Keratinocyte (primary cell): ENCODE measurements around the gene DYNLRB1. TPM values are rescaled to one million over a fixed set of nuclear protein-coding genes. Genes with fewer than 3 reads are reported as not detected.

Experiments used
- DNase-seq: peaks from one replicate; pipeline ENCODE4 v3.0.0-alpha.2; 2011; ENCODE audit warnings: low read depth, missing footprints, low spot score
- FAIRE-seq: peaks from 2 replicates; lab custom pipeline; 2011; peaks lifted over from hg19 to GRCh38; lab: Jason Lieb, UNC
- H2AFZ ChIP-seq: 2 replicates; pipeline ENCODE4 v1.6.0; 2012; ENCODE audit warnings: low read length, control low read depth, inconsistent platforms; ENCODE audit not compliant: control insufficient read depth
- H3K27ac ChIP-seq: 2 replicates; pipeline ENCODE4 v1.5.1; 2011; ENCODE audit warnings: low read length; ENCODE audit not compliant: control insufficient read depth, insufficient read depth
- H3K27me3 ChIP-seq: 3 replicates; pipeline ENCODE4 v1.6.0; 2011; ENCODE audit warnings: low read length; ENCODE audit not compliant: control insufficient read depth, insufficient read depth; ENCODE audit errors: extremely low read depth
- H3K36me3 ChIP-seq, 2 experiments: 2 replicates in 1 of 2; 3 replicates in 1 of 2; pipeline ENCODE4 v1.5.1; 2011; ENCODE audit warnings: low read length in 2 of 2, mild to moderate bottlenecking in 1 of 2; ENCODE audit not compliant: control insufficient read depth in 2 of 2, insufficient read depth in 2 of 2; ENCODE audit errors: extremely low read depth in 1 of 2
- H3K4me1 ChIP-seq: 3 replicates; pipeline ENCODE4 v1.5.1; 2011; ENCODE audit warnings: low read length; ENCODE audit not compliant: control insufficient read depth, insufficient read depth; ENCODE audit errors: extremely low read depth
- H3K4me2 ChIP-seq: 3 replicates; pipeline ENCODE4 v1.6.0; 2011; ENCODE audit warnings: low read depth, low read length; ENCODE audit not compliant: control insufficient read depth, insufficient read depth; ENCODE audit errors: extremely low read depth
- H3K4me3 ChIP-seq, 3 experiments: fragments of 200-600 bp in 1 of 3; sonication (generic) in 1 of 3; 2 replicates in 2 of 3; 3 replicates in 1 of 3; pipeline ENCODE4 v1.5.1; 2011 to 2016; ENCODE audit warnings: low read length in 3 of 3, mild to moderate bottlenecking in 3 of 3, control low read depth in 2 of 3, inconsistent platforms in 1 of 3, low read depth in 1 of 3, mixed read lengths in 1 of 3, mixed run types in 1 of 3, moderate library complexity in 1 of 3; ENCODE audit not compliant: control insufficient read depth in 2 of 3, insufficient read depth in 2 of 3; ENCODE audit errors: extremely low read depth in 1 of 3
- H3K79me2 ChIP-seq: 2 replicates; pipeline ENCODE4 v1.6.0; 2012; ENCODE audit warnings: low read length; ENCODE audit not compliant: control insufficient read depth, insufficient read depth
- H3K9ac ChIP-seq: 3 replicates; pipeline ENCODE4 v1.6.0; 2011; ENCODE audit warnings: low read length; ENCODE audit not compliant: control insufficient read depth, insufficient read depth; ENCODE audit errors: extremely low read depth
- H3K9me1 ChIP-seq: 3 replicates; pipeline ENCODE4 v1.6.0; 2011; ENCODE audit warnings: low read length; ENCODE audit not compliant: control insufficient read depth, insufficient read depth; ENCODE audit errors: extremely low read depth
- H3K9me3 ChIP-seq: 2 replicates; pipeline ENCODE4 v1.5.1; 2012; ENCODE audit warnings: low read depth, low read length; ENCODE audit not compliant: control insufficient read depth
- H4K20me1 ChIP-seq: 3 replicates; pipeline ENCODE4 v1.6.0; 2011; ENCODE audit warnings: low read length; ENCODE audit not compliant: control insufficient read depth, insufficient read depth; ENCODE audit errors: extremely low read depth
- CTCF ChIP-seq, 3 experiments: IDR thresholded peaks in 1 of 3; conservative IDR thresholded peaks in 1 of 3; optimal IDR thresholded peaks in 1 of 3; 2 replicates in 2 of 3; 3 replicates in 1 of 3; pipeline versions ENCODE3 to v1.5.1; 2011; ENCODE audit warnings: low read length in 3 of 3, mild to moderate bottlenecking in 3 of 3, moderate library complexity in 2 of 3, control low read depth in 1 of 3, inconsistent platforms in 1 of 3; ENCODE audit not compliant: insufficient read depth in 2 of 3; ENCODE audit errors: extremely low read depth in 1 of 3
- EZH2 ChIP-seq: IDR thresholded peaks from one replicate; pipeline ENCODE4 v1.6.1; 2012; ENCODE audit warnings: inconsistent platforms, mild to moderate bottlenecking, low read length, moderate library complexity
- dilution Hi-C: fragments of 300-500 bp; cut with MboI; formaldehyde crosslinking; loops from one replicate; pipeline ENCODE4 v1.7.0; 2020; ENCODE audit warnings: low sequenced_read_pairs; ENCODE audit not compliant: extremely low pct_ligation_motif_present
- polyA plus RNA-seq, 5 experiments: library from polyadenylated mRNA; depleted of rRNA in 3 of 5; stranded (reverse) in 3 of 5; stranded (forward) in 1 of 5; unstranded in 1 of 5; fragments of >200 nt; gene quantifications; 1 replicate in 1 of 5; 2 replicates in 3 of 5; 3 replicates in 1 of 5; pipeline versions ENCODE4 v1.2.1 to v1.2.3, GENCODE V29; 2011 to 2012; ENCODE audit warnings: missing spikeins in 2 of 5, low read depth in 1 of 5, low replicate concordance in 1 of 5

Gene DYNLRB1
- polyA plus RNA-seq, 1 donor (not counting 4 experiments of a cell fraction or from before 2014, with no cell fraction given) = 156 TPM

- Histone ChIP-seq H3K4me2 (no peak overlapping the region), H3K9me3 (no peaks in the 10 kb centered on the region), H3K4me3 (no peak overlapping the region), H3K9ac (no peak overlapping the region), H3K27me3 (no peaks in the 10 kb centered on the region), H3K9me1 (no peaks in the 10 kb centered on the region), H2AFZ (no peak overlapping the region), H3K4me1 (peaks cover 22% of the 10 kb centered on the region), H3K27ac (no peak overlapping the region), H3K79me2 (peaks cover 21% of the 10 kb centered on the region), H3K36me3 (peaks cover 44 to 67% of the 10 kb centered on the region in 2 experiments), H4K20me1 (peaks cover 14% of the 10 kb centered on the region)
- TF ChIP-seq CTCF (optimal IDR thresholded peaks at IDR 0.05 in 1 of 3, IDR thresholded peaks at IDR 0.05 in 1 of 3, conservative IDR thresholded peaks at IDR 0.05 in 1 of 3; ENCODE audit: extremely low read depth in 1 of 3, insufficient read depth in 2 of 3, low read length in 3 of 3) (no peak), EZH2 (no peak)
- dilution Hi-C loops = no loop called here
- no peak for DNase-seq
- FAIRE-seq = no peak
Observed at GRCh38 chr20:34528921-34529297, 12.7 kb downstream of the DYNLRB1 start.

GRCh38 chr20:34529742-34530141, 13.5 kb downstream of the DYNLRB1 start:
- no peaks in the 10 kb centered on the region for H3K9me1 ChIP-seq
- FAIRE-seq (no peak), DNase-seq (no peak)
- peaks cover 48 to 75% of the 10 kb centered on the region in 2 experiments for H3K36me3 ChIP-seq
- no peak overlapping the region for H2AFZ ChIP-seq
- H3K27ac ChIP-seq = no peak overlapping the region
- H3K4me3 ChIP-seq = no peak overlapping the region
- H4K20me1 ChIP-seq = peaks cover 14% of the 10 kb centered on the region
- H3K9ac ChIP-seq = no peak overlapping the region
- peaks cover 17% of the 10 kb centered on the region for H3K79me2 ChIP-seq
- H3K9me3 ChIP-seq = no peaks in the 10 kb centered on the region
- peaks cover 22% of the 10 kb centered on the region for H3K4me1 ChIP-seq
- dilution Hi-C loops = no loop called here
- H3K27me3 ChIP-seq = no peaks in the 10 kb centered on the region
- TF ChIP-seq EZH2 (no peak), CTCF (optimal IDR thresholded peaks at IDR 0.05 in 1 of 3, IDR thresholded peaks at IDR 0.05 in 1 of 3, conservative IDR thresholded peaks at IDR 0.05 in 1 of 3; ENCODE audit: extremely low read depth in 1 of 3, insufficient read depth in 2 of 3, low read length in 3 of 3) (no peak)
- H3K4me2 ChIP-seq = no peak overlapping the region
